ENCODE measurements around the gene ENTPD8. TPM values are rescaled to one million over a fixed set of nuclear protein-coding genes. Genes with fewer than 3 reads are reported as not detected.
A peak's percentile ranks its signal among the peaks of the same experiment; 100 is the strongest.

ENTPD8 gene
- total and polyA plus RNA-seq, 2 of the 13 experiments (the other 11 are each of a cell fraction or from before 2014, with no cell fraction given) = 0.26 to 0.44 TPM

GRCh38 chr9:137460363-137461315 is 19.5 kb upstream of the ENTPD8 start (continued):
- TF ChIP-seq RERE (CRISPR knock-in tag; IDR thresholded peaks at IDR 0.05; ENCODE audit: low read depth) = no peak
- TF ChIP-seq SETDB1 (CRISPR knock-in tag; IDR thresholded peaks at IDR 0.05; ENCODE audit: borderline replicate concordance) = no peak
- TF ChIP-seq ZNF768 (CRISPR knock-in tag; IDR thresholded peaks at IDR 0.05) = peak; percentile 12; the same call in 1 of the 2 replicates

DNA sequence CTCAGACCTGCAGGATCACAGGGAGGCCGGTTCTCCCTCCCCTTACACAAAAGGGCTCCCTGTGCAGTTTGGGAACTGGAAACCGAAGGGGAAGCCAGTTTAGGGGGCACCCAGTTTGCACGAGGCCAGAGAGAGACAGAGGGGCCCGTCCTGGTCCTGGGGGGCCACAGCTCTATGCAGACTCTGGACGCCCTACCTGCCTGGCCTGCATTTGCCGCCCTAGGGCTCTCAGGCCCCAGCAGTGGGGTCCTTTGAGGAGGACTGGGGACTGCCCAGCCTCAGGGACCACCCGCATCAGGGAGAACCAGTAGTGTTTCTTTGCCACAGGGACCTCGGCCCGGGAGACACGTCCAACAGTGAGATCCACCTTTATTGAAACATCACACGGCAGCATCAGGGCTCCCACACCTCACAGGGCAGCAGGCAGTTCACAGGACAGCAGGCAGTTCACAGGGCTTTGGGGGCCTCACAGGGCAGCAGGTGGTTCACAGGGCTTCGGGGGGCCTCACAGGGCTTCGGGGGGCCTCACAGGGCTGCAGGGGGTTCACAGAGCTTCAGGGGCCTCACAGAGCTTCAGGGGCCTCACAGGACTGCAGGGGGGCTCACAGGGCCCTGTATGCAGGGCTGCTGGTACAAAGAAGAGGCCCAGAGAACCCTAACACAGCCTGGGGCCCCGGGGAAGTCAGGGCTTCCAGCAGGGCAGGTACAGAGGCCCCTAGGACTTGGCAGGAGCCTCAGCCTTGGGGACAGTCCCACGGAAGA is 18.6 kb upstream of the ENTPD8 start:
- BruUV-seq (replicated peaks) = no TSS peak
- whole genome bisulfite sequencing (ENCODE audit: low lambda C conversion rate) = 7% methylated on average over 3 of the region's 15 CpGs
- ChIA-PET CTCF (ENCODE audit: low intra/inter-chr PET ratio, low total read pairs) (no interaction called here), POLR2A (interaction anchor here (0.9 to 1.9 kb wide), 8 partner anchors 10 to 1097 kb away, joined by 3 to 12 read pairs (median 4); partner anchors contain the start of genes ENTPD8, EXD3, NOXA1 and TUBB4B)
- Histone ChIP-seq H3K9ac (ENCODE audit: insufficient read depth, low read depth, low read length) (peak overlapping the region; percentile 79), H3K9me3 (ENCODE audit: low read length) (no peaks in the 10 kb centered on the region), H3K27ac (ENCODE audit: extremely low read length, insufficient read depth, low read length) (peak overlapping the region; percentile 66), H3K79me2 (ENCODE audit: insufficient read depth, low read length) (peaks cover 28% of the 10 kb centered on the region), H4K20me1 (ENCODE audit: insufficient read depth, low read length) (peaks cover 11% of the 10 kb centered on the region; the same call in 1 of the 2 replicates), H3K36me3 (replicated peaks in 1 of 2; ENCODE audit: control insufficient read depth in 1 of 2, insufficient read depth in 2 of 2, low read length in 2 of 2) (peaks cover 4 to 19% of the 10 kb centered on the region in 2 experiments; a peak in 4 of 5 replicates), H3K4me3 (replicated peaks in 1 of 3; ENCODE audit: insufficient read depth in 1 of 3, low read depth in 2 of 3, low read length in 3 of 3) (peak overlapping the region; percentile 28 to 95 (median 45); a peak in 5 of 6 replicates), H3K4me1 (ENCODE audit: insufficient read depth, low read length) (peaks cover 81% of the 10 kb centered on the region), H3K27me3 (ENCODE audit: control insufficient read depth in 1 of 2, insufficient read depth in 2 of 2, low read length in 2 of 2) (no peaks in the 10 kb centered on the region), H3K4me2 (ENCODE audit: low read depth, low read length) (peak overlapping the region; percentile 96), H2AFZ (ENCODE audit: low read length) (no peak overlapping the region)
- no peak for DNase-seq (ENCODE audit: low spot score)
- intact Hi-C loops (cut with micrococcal nuclease; ENCODE audit: unreplicated experiment) (no loop called here), in situ Hi-C loops (cut with HindIII; ENCODE audit: extremely low pct_ligation_motif_present, low pct_unique_long_range_greater_than_20kb) (no loop called here)
- no peak for FAIRE-seq
- ATAC-seq = peak; percentile 14
- TF ChIP-seq ZNF350 (CRISPR knock-in tag; IDR thresholded peaks at IDR 0.05; ENCODE audit: borderline replicate concordance, low read depth) (peak; percentile 46; the same call in 1 of the 2 replicates), TBX2 (CRISPR knock-in tag; IDR thresholded peaks at IDR 0.05; ENCODE audit: borderline replicate concordance) (peak; percentile 55; the same call in 1 of the 2 replicates), ZNF24 (IDR thresholded peaks at IDR 0.05) (no peak), YY1 (IDR thresholded peaks at IDR 0.05; ENCODE audit: insufficient read depth, insufficient replicate concordance, low read depth, low read length) (no peak), SIX1 (CRISPR knock-in tag; IDR thresholded peaks at IDR 0.05; ENCODE audit: borderline replicate concordance) (no peak)
- TF ChIP-seq, protein P1, sequence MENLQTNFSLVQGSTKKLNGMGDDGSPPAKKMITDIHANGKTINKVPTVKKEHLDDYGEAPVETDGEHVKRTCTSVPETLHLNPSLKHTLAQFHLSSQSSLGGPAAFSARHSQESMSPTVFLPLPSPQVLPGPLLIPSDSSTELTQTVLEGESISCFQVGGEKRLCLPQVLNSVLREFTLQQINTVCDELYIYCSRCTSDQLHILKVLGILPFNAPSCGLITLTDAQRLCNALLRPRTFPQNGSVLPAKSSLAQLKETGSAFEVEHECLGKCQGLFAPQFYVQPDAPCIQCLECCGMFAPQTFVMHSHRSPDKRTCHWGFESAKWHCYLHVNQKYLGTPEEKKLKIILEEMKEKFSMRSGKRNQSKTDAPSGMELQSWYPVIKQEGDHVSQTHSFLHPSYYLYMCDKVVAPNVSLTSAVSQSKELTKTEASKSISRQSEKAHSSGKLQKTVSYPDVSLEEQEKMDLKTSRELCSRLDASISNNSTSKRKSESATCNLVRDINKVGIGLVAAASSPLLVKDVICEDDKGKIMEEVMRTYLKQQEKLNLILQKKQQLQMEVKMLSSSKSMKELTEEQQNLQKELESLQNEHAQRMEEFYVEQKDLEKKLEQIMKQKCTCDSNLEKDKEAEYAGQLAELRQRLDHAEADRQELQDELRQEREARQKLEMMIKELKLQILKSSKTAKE (CRISPR knock-in tag; IDR thresholded peaks at IDR 0.05; ENCODE audit: borderline replicate concordance) = no peak
